GM21529 (cell line): Measurements from ENCODE around the gene SEM1.
"Not testable (repeated sequence)": the region's sequence is repeated elsewhere in the genome, so short reads cannot be mapped to it uniquely, and the experiment has no call there.

Experiments
- ATAC-seq: cut with Tn5 transposase; IDR thresholded peaks from one replicate; pipeline ENCODE4 v1.9.1; 2021; ENCODE audit not compliant: unreplicated experiment

Gene SEM1

DNA sequence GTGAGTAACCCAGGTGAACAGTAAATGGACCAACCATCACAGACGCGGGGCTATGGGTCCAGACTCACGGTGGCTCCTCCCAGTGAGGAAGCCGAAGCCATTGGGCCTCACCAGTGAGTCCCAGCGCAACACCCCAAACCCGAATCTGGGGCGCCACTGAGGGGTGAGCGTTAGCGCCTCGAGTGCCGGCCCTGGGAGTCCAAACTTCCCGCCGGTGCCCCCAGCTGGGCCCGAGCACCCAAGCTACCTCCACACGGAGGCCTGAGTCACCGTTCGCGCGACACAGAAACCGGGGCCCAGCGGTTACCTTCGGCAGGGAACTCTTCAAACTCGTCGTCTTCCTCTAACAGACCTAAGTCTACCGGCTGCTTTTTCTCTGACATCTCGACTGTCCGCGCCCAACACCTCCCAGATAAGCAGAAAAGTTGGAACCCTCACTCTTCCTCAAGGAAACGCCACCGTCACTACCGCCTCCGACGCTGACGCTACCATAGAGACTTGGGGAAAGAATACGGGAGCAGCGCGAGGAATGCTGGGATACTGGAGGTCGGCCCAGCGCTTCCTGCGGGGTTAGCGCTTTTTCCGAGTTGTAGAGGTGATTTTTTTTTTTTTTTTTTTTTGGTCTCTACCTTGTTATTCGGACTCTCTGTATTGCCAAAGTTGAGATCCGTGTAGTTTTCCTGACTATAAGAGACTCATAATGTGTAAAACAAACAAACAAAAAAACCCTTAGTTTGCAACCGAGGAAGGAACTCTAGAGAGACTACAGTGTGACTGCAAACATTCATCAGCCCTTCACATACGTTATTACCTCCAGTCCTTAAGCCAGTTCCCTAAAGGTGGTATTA is at the start of gene SEM1:
Gene SEM1, minus strand, starts transcription at position 466 of the 848 bp plus-strand sequence. Its CDS starts 83 bp downstream, at position 383.
- ATAC-seq: peak; percentile 93

DNA sequence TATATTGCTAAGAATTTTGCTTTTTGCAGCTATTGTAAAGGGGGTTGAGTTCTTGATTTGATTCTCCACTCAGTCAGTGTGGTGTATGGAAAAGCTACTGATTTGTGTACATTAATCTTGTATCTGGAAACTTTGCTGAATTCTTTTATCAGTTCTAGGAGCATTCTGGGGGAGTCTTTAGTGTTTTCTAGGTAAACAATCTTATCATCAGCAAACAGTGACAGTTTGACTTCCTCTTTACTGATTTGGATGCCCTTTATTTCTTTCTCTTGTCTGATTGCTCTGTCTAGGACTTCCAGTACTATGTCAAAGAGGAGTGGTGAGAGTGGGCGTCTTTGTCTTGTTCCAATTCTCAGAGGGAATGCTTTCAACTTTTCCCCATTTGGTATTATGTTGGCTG is 48.2 kb upstream of the SEM1 start:
- not testable (repeated sequence) for ATAC-seq

DNA sequence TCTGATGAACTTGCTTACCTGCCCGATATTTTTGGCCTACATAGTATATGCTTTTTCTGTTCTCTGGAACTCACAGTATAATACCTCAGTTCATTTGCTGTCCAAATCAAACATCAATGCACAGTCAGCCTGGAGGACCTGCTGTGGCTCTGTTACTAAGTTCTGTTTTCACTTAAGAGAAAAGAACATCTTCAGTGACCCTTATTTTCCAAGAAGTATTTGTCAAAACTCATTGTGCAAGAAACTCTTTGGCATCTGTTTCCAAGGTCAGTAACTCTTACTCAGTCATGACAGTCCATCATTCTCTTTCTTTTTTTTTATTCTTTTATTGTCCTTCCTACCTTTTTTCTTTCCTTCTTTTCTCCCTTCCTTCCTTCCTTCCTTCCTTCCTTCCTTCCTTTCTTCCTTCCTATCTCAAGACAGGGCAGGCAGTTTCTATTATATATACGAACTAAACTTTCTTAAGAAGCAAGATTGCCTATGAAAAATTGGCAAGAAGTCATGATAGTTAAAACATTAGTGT is 37.8 kb upstream of the SEM1 start:
- no peak for ATAC-seq

DNA sequence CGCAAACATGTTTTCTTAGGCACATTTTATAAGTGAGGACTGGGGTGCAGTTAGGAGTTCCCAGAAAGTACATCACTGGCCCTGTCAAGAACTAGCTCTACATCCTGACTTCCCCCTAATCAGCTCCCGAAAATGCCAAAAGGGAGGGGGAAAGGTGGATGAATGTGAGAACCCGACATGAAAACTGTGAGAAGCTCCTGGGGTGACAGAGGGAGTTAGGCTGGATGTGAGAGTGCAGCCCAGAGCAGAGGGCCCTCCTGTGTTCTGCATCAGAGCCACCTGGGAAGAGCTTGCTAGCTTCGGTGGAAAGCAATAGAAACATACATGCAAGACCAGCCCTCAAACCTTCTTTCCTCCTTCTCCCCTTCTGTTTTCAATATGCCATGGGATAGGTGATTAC is 30.5 kb upstream of the SEM1 start:
- no peak for ATAC-seq

DNA sequence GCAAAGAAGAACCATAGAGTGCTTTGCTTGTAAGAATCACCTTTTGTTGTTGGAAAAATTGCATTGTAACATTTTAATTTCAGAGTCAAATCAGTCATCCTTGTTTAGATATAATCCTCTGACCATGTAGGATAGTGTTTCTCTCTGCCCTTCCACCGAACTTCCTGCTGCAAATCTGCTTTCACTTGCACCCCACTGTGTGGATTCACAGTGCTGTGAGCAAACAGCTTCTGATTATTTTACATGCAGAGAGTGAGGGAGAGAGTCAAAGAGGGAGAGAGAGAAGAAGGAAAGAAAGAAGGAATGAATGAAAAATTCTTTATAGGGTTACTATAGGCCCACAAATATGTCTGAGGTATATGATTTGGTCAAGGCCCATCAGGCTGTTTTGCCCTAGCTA is 30.0 kb upstream of the SEM1 start:
- no peak for ATAC-seq

DNA sequence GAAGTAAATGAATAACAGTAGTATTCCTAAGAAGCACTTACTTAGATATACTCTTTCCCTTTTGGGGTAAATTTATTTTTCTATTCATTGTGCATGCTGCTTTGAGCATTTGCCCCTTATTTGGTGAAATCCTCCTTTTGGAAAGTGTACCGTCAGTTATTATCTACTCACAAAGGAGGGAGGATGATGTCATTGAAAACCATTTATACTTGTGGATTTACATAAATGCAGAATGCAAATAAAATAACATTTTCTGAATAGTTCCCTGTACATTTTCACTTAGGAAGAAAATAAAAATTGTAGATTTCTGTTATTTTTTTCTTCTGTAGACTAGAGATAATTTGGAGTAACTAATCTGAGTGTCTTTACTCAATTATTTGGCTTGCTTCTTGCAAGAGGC is 29.5 kb upstream of the SEM1 start:
- no peak for ATAC-seq

DNA sequence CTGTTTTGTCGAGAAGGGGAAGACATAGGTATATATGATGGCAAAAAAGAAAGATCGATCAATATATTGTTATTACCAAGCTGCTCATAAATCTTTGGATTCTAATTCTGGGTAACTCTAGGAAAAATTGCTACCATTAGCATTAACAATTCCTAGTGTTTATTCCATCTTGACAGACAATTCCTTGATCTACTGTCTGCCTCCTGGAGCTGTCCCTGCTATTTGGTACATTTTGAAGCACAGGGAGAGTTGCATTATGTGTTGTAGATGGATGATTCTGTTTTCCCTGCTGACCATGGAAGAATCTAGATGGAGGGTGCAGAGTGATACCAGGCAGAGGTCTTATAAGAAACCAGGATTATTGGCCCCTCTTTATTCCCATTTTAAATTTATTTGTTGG is 29.1 kb upstream of the SEM1 start:
- ATAC-seq: no peak

DNA sequence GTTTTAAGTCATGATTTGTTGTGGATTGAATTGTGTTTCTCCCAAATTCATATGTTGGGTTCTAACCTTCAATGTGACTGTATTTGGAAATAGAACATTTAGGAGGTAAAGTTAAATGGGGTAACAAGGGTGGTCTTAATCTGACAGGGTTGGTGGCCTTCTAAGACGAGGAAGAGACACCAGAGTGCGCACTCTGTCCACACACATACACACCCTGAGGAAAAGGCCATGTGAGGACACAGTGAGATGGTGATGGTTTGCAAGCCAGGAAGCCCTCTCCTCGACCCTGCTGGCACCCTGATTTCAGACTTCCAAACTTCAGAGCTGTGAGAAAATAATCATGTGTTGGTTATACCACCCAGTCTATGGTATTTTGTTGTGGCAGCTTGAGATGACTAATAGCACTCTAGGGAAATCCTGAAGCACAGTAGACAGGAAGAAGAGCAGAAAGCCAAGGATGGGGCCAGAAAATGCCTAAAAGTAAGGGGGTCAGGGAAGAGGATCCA is 28.0 kb upstream of the SEM1 start:
- no peak for ATAC-seq

DNA sequence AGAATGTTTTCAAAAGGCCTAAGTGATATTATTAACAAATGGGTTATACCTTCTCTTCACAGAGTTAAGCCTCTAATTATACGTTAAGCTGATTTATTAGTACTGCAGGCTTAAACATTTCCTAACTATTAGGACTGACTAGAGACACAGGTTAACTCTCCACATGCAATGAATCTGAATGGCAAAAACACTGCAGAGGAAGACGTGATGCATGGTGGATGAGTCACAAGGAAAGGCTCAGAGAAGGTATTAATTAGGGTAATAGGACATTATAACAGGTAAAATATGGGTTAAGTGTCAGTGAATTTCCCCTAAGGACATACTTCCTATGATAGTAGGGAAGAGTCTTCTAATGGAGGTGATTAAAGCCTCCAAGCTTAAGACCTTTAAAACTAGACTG is 24.7 kb upstream of the SEM1 start:
- no peak for ATAC-seq

DNA sequence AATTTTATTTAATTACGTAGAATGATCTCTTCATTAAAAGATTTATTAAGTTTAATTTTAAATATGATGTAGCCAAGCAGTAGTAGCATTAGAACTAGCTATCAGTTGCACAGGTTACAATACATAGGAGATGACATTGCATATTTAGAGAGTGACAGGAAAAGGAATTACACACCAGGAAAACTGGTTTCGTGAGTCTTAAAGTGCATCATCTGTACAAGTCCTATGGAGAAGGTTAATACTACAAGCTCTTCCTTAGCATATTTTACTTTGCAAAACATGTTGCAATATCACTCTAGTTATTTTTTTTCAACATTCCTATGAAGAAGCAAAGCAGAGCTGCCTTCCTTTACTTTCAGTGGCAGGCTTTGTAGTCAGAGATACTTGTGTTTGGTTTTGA is 20.2 kb upstream of the SEM1 start:
- no peak for ATAC-seq

DNA sequence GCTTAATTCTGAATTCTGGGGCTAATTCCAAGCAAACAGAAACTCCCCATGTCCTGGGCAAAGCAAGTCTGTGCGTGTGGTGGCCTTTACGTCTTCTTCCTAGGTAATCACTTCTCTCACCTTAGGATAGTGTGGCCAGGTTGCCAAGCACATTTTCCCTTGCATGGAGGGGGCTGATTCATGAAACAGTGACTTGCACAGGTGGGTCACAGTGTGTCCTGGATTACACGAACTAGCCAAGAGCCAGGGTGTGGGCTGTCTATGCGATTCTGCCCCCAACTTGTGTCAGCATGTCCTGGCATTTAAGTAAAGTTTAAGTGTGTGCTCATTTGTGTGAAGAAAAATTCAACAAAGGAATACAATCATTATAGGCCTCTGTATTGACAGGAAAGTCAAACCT is 18.5 kb upstream of the SEM1 start:
- no peak for ATAC-seq

DNA sequence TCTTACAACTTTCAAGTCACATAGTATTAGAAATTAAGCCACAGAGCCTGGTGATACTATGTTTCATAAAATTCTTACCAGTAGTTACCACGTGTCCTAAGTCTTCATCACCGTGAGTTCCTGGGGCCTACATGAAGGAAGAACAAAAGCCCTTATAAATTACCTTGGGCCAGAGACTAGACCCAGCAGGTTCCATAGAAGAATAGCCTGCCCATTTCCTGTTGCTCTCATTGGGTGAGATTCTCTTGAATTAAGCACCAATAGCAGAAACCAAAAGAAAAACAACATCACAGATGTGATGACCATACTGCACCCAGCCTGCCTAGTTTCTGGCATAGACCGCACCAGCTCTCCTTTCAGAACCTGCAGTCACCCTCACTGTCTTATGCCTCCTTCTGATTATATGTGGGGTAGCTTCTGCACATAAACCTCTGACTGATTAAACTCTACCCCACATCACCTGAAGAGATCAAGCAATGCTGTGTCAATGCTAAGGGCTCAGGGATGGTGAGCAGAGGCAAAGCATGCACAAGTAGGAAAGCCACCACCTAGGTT is 18.0 kb upstream of the SEM1 start:
- no peak for ATAC-seq

DNA sequence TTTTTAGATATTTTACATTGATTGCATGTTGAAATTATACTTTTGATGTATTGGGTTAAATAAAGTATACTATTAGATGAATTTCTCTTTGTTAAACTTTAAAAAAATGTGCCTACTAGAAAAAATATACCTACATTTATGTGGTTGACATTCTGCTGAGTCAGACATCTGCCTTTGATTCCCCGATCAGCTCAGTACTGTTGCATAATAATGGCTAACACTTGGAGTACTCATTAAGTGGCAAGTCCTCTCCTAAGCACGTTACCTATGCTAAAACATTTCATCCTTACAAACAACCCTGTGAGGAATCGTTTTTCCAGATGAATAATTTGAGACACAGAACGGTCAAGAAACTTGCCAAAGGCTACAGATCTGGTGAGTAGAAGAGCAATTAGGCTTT is 14.0 kb upstream of the SEM1 start:
- no peak for ATAC-seq

DNA sequence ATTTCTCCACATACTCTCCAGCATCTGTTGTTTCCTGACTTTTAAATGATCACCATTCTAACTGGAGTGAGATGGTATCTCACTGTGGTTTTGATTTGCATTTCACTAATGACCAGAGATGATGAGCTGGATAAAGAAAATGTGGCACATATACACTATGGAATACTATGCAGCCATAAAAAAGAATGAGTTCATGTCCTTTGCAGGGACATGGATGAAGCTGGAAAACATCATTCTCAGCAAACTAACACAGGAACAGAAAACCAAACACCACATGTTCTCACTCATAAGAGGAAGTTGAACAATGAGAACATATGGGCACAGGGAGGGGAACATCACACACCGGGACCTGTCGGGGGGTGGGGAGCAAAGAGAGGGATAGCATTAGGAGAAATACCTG is 13.3 kb upstream of the SEM1 start:
- ATAC-seq: not testable (repeated sequence)

DNA sequence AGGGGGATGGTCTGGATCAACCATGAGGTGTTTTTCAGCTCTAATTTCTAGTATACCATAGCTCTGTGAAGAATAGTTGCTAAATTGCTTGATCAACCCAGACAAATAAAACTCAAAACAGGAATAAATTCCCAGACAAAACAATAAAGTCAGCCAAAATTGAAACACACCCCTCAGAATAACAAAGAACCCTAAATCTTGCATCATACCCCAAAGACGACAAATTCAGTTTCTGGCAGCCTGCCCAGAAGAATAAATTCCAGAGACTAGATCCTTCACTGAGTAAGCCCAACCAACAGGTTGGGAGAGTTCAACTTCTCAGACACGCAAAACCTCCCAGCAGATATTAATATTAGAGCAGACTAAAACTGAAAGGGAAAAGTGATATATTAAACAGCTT is 11.2 kb upstream of the SEM1 start:
- no peak for ATAC-seq

DNA sequence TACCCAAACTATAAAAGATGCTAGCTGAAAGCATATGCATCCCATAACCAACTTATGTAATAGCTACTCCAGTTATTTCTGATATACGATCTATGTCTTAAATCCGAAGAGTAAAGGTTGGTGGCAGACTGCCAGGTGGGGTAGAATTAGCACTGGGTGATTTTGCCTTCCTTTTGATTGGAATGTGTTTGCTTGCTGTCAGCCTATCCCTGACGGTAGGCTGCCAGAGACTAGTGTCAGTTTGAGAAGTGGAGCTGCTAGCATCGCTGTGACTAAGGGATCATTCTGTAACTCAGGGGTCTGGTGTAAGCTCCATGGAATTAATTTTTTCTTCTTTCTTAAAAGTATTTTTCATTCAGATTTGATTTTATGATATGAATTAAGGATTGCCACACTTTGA is 9.5 kb upstream of the SEM1 start:
- no peak for ATAC-seq

DNA sequence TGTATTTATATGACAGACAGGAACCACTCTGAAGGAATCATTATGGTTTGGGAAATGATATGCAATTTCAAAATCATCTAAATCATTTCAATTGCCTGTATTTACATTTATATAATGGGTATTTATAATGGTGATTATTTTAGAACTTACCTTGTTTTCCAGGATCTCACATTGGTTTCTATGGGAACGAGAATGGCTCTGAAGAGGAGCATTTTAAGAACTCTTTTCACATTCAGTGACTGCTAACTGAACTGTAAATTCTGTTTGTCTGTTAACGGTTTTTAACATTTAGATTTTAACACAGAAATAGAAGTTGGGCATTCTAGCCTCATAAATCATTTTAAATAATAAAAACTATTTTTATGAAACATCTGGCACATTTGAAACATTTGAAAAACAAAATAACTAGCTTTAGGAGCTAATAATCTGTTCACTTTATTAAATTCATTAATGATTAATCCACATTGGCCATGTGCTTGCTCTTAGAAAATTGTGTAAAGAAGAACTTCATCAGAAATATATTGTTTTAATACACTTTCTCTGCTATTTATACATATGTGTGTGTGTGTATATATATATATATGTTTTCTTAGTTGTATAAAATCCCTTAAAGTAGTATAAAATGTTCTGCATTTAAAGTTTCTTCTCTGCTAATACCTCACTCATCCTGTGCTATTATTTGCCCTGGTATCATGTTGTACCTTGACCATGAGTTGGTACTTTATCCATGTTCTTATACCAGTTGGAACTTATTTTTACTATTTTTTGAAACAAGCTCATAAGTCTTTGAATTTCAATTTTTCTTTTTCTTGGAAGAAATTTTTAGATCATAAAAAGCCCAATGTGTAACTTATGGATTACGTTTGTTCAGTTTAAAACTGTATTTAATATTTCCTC is 8.7 kb upstream of the SEM1 start:
- no peak for ATAC-seq

DNA sequence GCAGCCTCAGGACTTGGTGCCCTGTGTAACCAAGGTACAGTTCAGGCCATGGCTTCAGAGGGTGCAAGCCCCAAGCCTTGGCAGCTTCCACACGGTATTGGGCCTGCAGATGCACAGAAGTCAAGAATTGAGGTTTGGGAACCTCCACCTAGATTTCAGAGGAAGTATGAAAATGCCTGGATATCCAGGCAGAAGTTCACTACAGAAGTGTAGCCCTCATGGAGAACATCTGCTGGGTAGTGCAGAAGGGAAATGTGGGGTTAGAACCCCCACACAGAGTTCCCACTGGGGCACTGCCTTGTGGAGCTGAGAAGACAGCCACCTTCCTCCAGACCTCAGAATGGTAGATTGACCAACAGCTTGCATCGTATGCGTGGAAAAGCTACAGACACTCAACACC is 3.4 kb upstream of the SEM1 start:
- ATAC-seq: no peak

DNA sequence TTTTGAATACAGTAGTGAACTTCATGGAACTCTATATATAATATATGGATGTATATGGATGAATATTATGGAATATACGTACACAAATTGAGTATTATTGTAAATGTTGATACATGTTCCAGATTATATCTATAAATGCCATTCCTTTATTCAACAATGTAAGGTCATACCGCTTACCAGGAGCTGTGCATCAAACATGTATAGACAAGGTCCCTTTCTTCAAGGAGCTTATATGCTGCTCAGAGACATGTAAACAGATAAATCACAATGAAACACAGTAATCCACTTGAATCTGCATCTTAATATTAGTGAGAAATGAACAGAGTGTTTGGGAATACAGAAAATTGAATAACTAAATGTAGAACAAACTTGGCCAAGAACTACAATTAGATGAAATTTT is 898 bp upstream of the SEM1 start:
- ATAC-seq: no peak

DNA sequence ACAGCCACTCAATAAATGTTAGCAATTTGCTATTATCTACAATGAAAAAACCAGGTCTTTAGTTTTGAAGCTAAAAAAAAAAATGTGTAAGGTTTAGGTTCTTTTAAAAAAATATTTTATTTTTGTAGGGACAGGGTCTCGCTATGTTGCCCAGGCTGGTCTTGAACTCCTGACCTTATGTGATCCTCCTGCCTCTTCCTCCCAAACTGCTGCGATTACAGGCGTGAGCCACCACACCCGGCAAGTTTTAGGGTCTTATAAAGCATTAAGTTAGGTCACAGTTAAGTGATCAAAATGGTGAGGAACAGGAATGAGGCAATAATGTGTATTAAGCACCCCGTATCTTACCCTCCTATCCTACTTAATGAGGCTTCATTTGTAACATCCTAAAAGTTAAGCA is 774 bp downstream of the SEM1 start:
- ATAC-seq: peak; percentile 6
